K562 (cell line): ENCODE measurements around the gene ZNF438. TPM values are rescaled to one million over a fixed set of nuclear protein-coding genes. Genes with fewer than 3 reads are reported as not detected.
A peak's percentile ranks its signal among the peaks of the same experiment; 100 is the strongest.

Experiments used
- ATAC-seq: fragments of 200-7000 bp; cut with Tn5 transposase; 3 replicates; pipeline ENCODE4 v1.9.1; 2020; ENCODE audit warnings: moderate library complexity
- BruUV-seq: library from RNA; stranded (reverse); fragments of 400-500 nt; replicated peaks from 2 replicates; lab custom pipeline; 2021; lab: Mats Ljungman, UMichigan
- CTCF ChIA-PET: fragments of 300-600 bp; formaldehyde crosslinking; extraction: SDS; loops from one replicate; lab custom pipeline; 2021; ENCODE audit warnings: low intra/inter-chr PET ratio; lab: Yijun Ruan, JAX
- POLR2A ChIA-PET: fragments of 300-600, 350-650 bp; sonication (Branson Sonifier 250); formaldehyde crosslinking; extraction: SDS; loops from one replicate; lab custom pipeline; 2021; ENCODE audit warnings: antibody characterized with exemption, inconsistent platforms; lab: Yijun Ruan, JAX
- DNase-seq, 4 experiments: peaks; one replicate each; pipeline versions ENCODE4 v3.0.0 to v3.0.0-alpha.2; 2011 to 2018; ENCODE audit warnings: low spot score in 3 of 4, mixed read lengths in 3 of 4; ENCODE audit errors: extremely low read depth in 1 of 4
- FAIRE-seq: peaks from 2 replicates; lab custom pipeline; 2011; peaks lifted over from hg19 to GRCh38; lab: Jason Lieb, UNC
- H2AFZ ChIP-seq: 2 replicates; pipeline ENCODE4 v1.6.0; 2011; ENCODE audit warnings: low read depth, low read length, control low read depth, inconsistent platforms
- H3K27ac ChIP-seq: fragments of 200-600 bp; 3 replicates; pipeline ENCODE4 v1.8.0; 2011; ENCODE audit warnings: low read depth, mild to moderate bottlenecking, control low read depth, inconsistent platforms, low read length, moderate library complexity, mixed read lengths; ENCODE audit errors: extremely low read depth
- H3K27me3 ChIP-seq, 2 experiments: fragments of 300-600 bp in 1 of 2; 2 replicates in 1 of 2; 3 replicates in 1 of 2; pipeline versions ENCODE4 v1.6.0 to v1.8.0; 2011; ENCODE audit warnings: inconsistent platforms in 2 of 2, low read length in 2 of 2, mild to moderate bottlenecking in 1 of 2, mixed read lengths in 1 of 2, moderate library complexity in 1 of 2; ENCODE audit not compliant: control insufficient read depth in 2 of 2, insufficient read depth in 2 of 2
- H3K36me3 ChIP-seq: fragments of 300-600 bp; 3 replicates; pipeline ENCODE4 v1.8.0; 2011; ENCODE audit warnings: mild to moderate bottlenecking, low read length, inconsistent platforms; ENCODE audit not compliant: control insufficient read depth, insufficient read depth
- H3K4me1 ChIP-seq, 2 experiments: fragments of 200-600 bp in 1 of 2; replicated peaks in 1 of 2; 2 replicates in 1 of 2; 3 replicates in 1 of 2; pipeline versions ENCODE4 v1.5.1 to v1.8.0; 2011; ENCODE audit warnings: inconsistent platforms in 2 of 2, low read length in 2 of 2, mild to moderate bottlenecking in 1 of 2, mixed read lengths in 1 of 2, moderate library complexity in 1 of 2; ENCODE audit not compliant: control insufficient read depth in 2 of 2, insufficient read depth in 2 of 2
- H3K4me2 ChIP-seq: 2 replicates; pipeline ENCODE4 v1.6.1; 2011; ENCODE audit warnings: low read length, control low read depth, inconsistent platforms, mixed read lengths; ENCODE audit not compliant: insufficient read depth
- H3K4me3 ChIP-seq: fragments of 200-600 bp; sonication (generic), shearing (Covaris generic); 2 replicates; pipeline ENCODE4 v1.5.1; 2016; ENCODE audit warnings: control low read depth, inconsistent platforms
- H3K79me2 ChIP-seq: fragments of 200-600 bp; 3 replicates; pipeline ENCODE4 v1.8.0; 2011; ENCODE audit warnings: low read length, inconsistent platforms; ENCODE audit not compliant: control insufficient read depth, insufficient read depth
- H3K9ac ChIP-seq, 2 experiments: 2 replicates each; pipeline versions ENCODE4 v1.6.0 to v1.6.1; 2011; ENCODE audit warnings: low read depth in 2 of 2, low read length in 2 of 2, control low read depth in 1 of 2, inconsistent platforms in 1 of 2, mild to moderate bottlenecking in 1 of 2, mixed read lengths in 1 of 2; ENCODE audit not compliant: insufficient read depth in 1 of 2
- H3K9me1 ChIP-seq: one replicate; pipeline ENCODE4 v1.6.0; 2011; ENCODE audit warnings: inconsistent platforms, mild to moderate bottlenecking, low read length, moderate library complexity; ENCODE audit not compliant: control insufficient read depth, insufficient read depth
- H3K9me3 ChIP-seq: replicated peaks from 2 replicates; pipeline ENCODE4 v1.5.1; 2011; ENCODE audit warnings: low read depth, low read length, inconsistent platforms; ENCODE audit not compliant: control insufficient read depth, insufficient read depth
- H4K20me1 ChIP-seq: replicated peaks from 2 replicates; pipeline ENCODE4 v1.6.1; 2011; ENCODE audit warnings: low read length, inconsistent platforms, mixed read lengths; ENCODE audit not compliant: control insufficient read depth, insufficient read depth
- CBX1 ChIP-seq: sonication (generic); IDR thresholded peaks from 2 replicates; pipeline ENCODE4 v1.6.1; 2016; ENCODE audit warnings: antibody characterized with exemption, low read depth, mild to moderate bottlenecking
- CBX3 ChIP-seq, 2 experiments: IDR thresholded peaks; 1 replicate in 1 of 2; 2 replicates in 1 of 2; pipeline ENCODE4 v1.6.1; 2012; ENCODE audit warnings: inconsistent platforms in 2 of 2, low read length in 2 of 2, borderline replicate concordance in 1 of 2, control low read depth in 1 of 2
- CBX5 ChIP-seq: IDR thresholded peaks from 2 replicates; pipeline ENCODE4 v1.6.1; 2014; ENCODE audit warnings: low read depth, borderline replicate concordance
- HLTF ChIP-seq: fragments of 450-650 bp; IDR thresholded peaks from 2 replicates; pipeline ENCODE4 v1.6.1; 2016
- PRMT5 ChIP-seq: sonication (generic); formaldehyde crosslinking; IDR thresholded peaks from 2 replicates; pipeline ENCODE4 v1.5.0; 2020; ENCODE audit warnings: missing genetic modification reagents
- THRAP3 ChIP-seq: fragments of 450-650 bp; IDR thresholded peaks from 2 replicates; pipeline ENCODE4 v1.6.1; 2016; ENCODE audit warnings: mild to moderate bottlenecking, inconsistent platforms, borderline replicate concordance
- TRIM24 ChIP-seq, 2 experiments: fragments of 450-650 bp; IDR thresholded peaks; 2 replicates each; pipeline ENCODE4 v1.6.1; 2016
- TRIM25 ChIP-seq: fragments of 450-650 bp; IDR thresholded peaks from 2 replicates; pipeline ENCODE4 v1.7.0; 2016; ENCODE audit warnings: borderline replicate concordance
- TRIM28 ChIP-seq: fragments of 450-650 bp; IDR thresholded peaks from 2 replicates; pipeline ENCODE4 v1.6.1; 2017
- WGBS: fragments of 100-300 bp; shearing (Covaris generic); methylation state at CpG from one replicate; pipeline ENCODE4 v1.1.6; 2016; ENCODE audit warnings: low coverage, mixed read lengths; ENCODE audit not compliant: insufficient coverage; ENCODE audit errors: missing lambda C conversion rate; 5-methylcytosine and 5-hydroxymethylcytosine counted together
- in situ Hi-C: fragments of 300-500 bp; cut with MboI; formaldehyde crosslinking; loops from 4 replicates; pipeline ENCODE4 v1.15.0; 2018; ENCODE audit warnings: inconsistent platforms, mixed read lengths
- intact Hi-C: fragments of 100-400 bp; cut with micrococcal nuclease; formaldehyde crosslinking; loops from 2 replicates; pipeline ENCODE4 v1.14.2; 2022
- polyA plus RNA-seq, 8 experiments: library from polyadenylated mRNA; depleted of rRNA in 4 of 8; stranded (reverse) in 5 of 8; unstranded in 3 of 8; fragments of >200 nt; fragmentation: Nextera tagmentation in 2 of 8; fragmentation: Illumina TruSeq in 1 of 8; extraction: Ambion mirVana in 2 of 8; extraction: Trizol in 1 of 8; gene quantifications; 2 replicates each; pipeline versions ENCODE4 v1.2.1 to v1.2.3, GENCODE V29; 2011 to 2014; ENCODE audit warnings: inconsistent platforms in 1 of 8, missing spikeins in 1 of 8
- total RNA-seq, 7 experiments: library from RNA; depleted of rRNA in 6 of 7; stranded (reverse); fragments of >200 nt in 6 of 7; fragmentation: Illumina TruSeq in 2 of 7; extraction: Trizol in 2 of 7; gene quantifications; 2 replicates each; pipeline versions ENCODE4 v1.2.1 to v1.2.3, GENCODE V29; 2011 to 2021; ENCODE audit warnings: low replicate concordance in 1 of 7

The ZNF438 gene
- total and polyA plus RNA-seq, 9 of the 15 experiments (the other 6 are each of a cell fraction or from before 2014, with no cell fraction given) = 0.45 to 1.5 (median 0.91) TPM

GRCh38 chr10:30995081-30995770, 36.4 kb downstream of the ZNF438 start:
- Histone ChIP-seq H3K9me1 (no peaks in the 10 kb centered on the region), H3K27ac (no peak overlapping the region), H3K79me2 (no peaks in the 10 kb centered on the region), H3K36me3 (no peaks in the 10 kb centered on the region), H3K9me3 (no peaks in the 10 kb centered on the region), H3K9ac (no peak overlapping the region), H4K20me1 (no peaks in the 10 kb centered on the region), H3K27me3 (no peaks in the 10 kb centered on the region), H3K4me1 (no peaks in the 10 kb centered on the region), H3K4me3 (no peak overlapping the region), H2AFZ (no peak overlapping the region), H3K4me2 (no peak overlapping the region)
- no TSS peak for BruUV-seq
- intact Hi-C loops (no loop called here), in situ Hi-C loops (no loop called here)
- POLR2A ChIA-PET = no interaction called here
- CTCF ChIA-PET = no interaction called here
- no peak for ATAC-seq
- TF ChIP-seq HLTF = no peak
- 0 out of 2 replicates have a peak, but pooled peaks have one; percentile 43 for TF ChIP-seq CBX1
- no peak for TF ChIP-seq THRAP3
- peak; percentile 92 for TF ChIP-seq TRIM28
- TF ChIP-seq TRIM24 (IDR thresholded peaks at IDR 0.05) = 0 out of 4 replicates have a peak, but pooled peaks of 1 of the 2 experiments have one; percentile 24
- no peak for TF ChIP-seq PRMT5 (CRISPR knock-in tag)
- no peak for TF ChIP-seq TRIM25
- peak in 1 of 2 experiments; percentile 69; a peak in 1 of 3 replicates for TF ChIP-seq CBX3 (IDR thresholded peaks at IDR 0.05; ENCODE audit: borderline replicate concordance in 1 of 2, low read length in 2 of 2)
- peak; percentile 79 for TF ChIP-seq CBX5
- DNase-seq = peak in 2 of 4 experiments; percentile 11
- 4% methylated on average over 3 of the region's 3 CpGs for WGBS
- no peak for FAIRE-seq
